Heart left ventricle (tissue), 16 donors: Measurements from ENCODE around the gene EFCAB7. TPM values are rescaled to one million over a fixed set of nuclear protein-coding genes. Genes with fewer than 3 reads are reported as not detected.
A peak's percentile ranks its signal among the peaks of the same experiment; 100 is the strongest.

Experiments used
- ATAC-seq, 4 donors: fragments of 200-7000 bp; cut with Tn5 transposase; one replicate each; pipeline ENCODE4 v1.9.1; 2020 to 2022; ENCODE audit warnings: moderate library complexity in 4 of 4, mild to moderate bottlenecking in 3 of 4, moderate number of reproducible peaks in 1 of 4
- DNase-seq, 5 donors: peaks; one replicate each; pipeline ENCODE4 v3.0.0-alpha.2; 2020
- H3K27ac ChIP-seq, 12 donors: fragments of 200-600 bp; sonication (generic) in 4 of 12; one replicate each; pipeline versions ENCODE4 v1.5.0 to v1.8.0; 2016 to 2022; ENCODE audit warnings: mild to moderate bottlenecking in 2 of 12
- H3K27me3 ChIP-seq, 9 donors: fragments of 200-600 bp; sonication (generic) in 2 of 9; one replicate each; pipeline versions ENCODE4 v1.5.1 to v1.8.0; 2016 to 2022; ENCODE audit warnings: mild to moderate bottlenecking in 3 of 9
- H3K36me3 ChIP-seq, 9 donors: fragments of 200-600 bp; sonication (generic) in 2 of 9; one replicate each; pipeline versions ENCODE4 v1.5.0 to v1.8.0; 2018 to 2022; ENCODE audit warnings: mild to moderate bottlenecking in 2 of 9
- H3K4me1 ChIP-seq, 12 donors: fragments of 200-600 bp; sonication (generic) in 4 of 12; one replicate each; pipeline versions ENCODE4 v1.5.0 to v1.8.0; 2016 to 2022; ENCODE audit warnings: mild to moderate bottlenecking in 3 of 12
- H3K4me3 ChIP-seq, 12 donors: fragments of 200-600 bp; sonication (generic) in 4 of 12; one replicate each; pipeline versions ENCODE4 v1.5.0 to v1.8.0; 2017 to 2022; ENCODE audit warnings: mild to moderate bottlenecking in 9 of 12, moderate library complexity in 4 of 12
- H3K9me3 ChIP-seq, 12 donors: fragments of 200-600 bp; sonication (generic) in 4 of 12; one replicate each; pipeline versions ENCODE4 v1.5.0 to v1.8.0; 2016 to 2022; ENCODE audit warnings: mild to moderate bottlenecking in 1 of 12
- POLR2A ChIP-seq, 2 donors: fragments of 450-650 bp; IDR thresholded peaks; one replicate each; pipeline ENCODE4 v1.6.1; 2017; ENCODE audit warnings: antibody characterized with exemption in 2 of 2, mild to moderate bottlenecking in 2 of 2, moderate library complexity in 2 of 2
- WGBS, 4 donors: extraction: QIAGEN DNeasy Blood & Tissue Kit in 2 of 4; methylation state at CpG; one replicate each; pipeline versions ENCODE4 v1.1.5 to v1.1.7; 2013 to 2018; 5-methylcytosine and 5-hydroxymethylcytosine counted together
- intact Hi-C, 10 donors: fragments of 100-400 bp; cut with DNase I; formaldehyde crosslinking; loops; one replicate each; pipeline versions ENCODE4 v1.11.1 to v1.14.2; 2022
- polyA plus RNA-seq, 2 donors: library from polyadenylated mRNA; stranded (reverse); fragments of 200-250 nt; gene quantifications; one replicate each; pipeline ENCODE4 v1.2.3, GENCODE V29; 2013
- total RNA-seq, 9 donors: library from RNA; depleted of rRNA in 2 of 9; stranded (reverse); fragments of >200 nt in 2 of 9; fragmentation: NEBNext Ultra II Directional in 3 of 9; extraction: Animal tissue kit (Norgen Biotek cat#: 25700) in 3 of 9; gene quantifications; one replicate each; pipeline versions ENCODE4 v1.1.0 to v1.2.4, GENCODE V29; 2016 to 2023
- TF ChIP-seq, protein P1 (sequence below), 12 donors: fragments of 200-600 bp; sonication (generic) in 4 of 12; IDR thresholded peaks; one replicate each; pipeline versions ENCODE4 v1.5.0 to v1.8.0; 2018 to 2022; ENCODE audit warnings: antibody characterized with exemption in 12 of 12, mild to moderate bottlenecking in 5 of 12
- donor health status: ischemic (EF 13 %, LVEDD 7.1; RV severe dilation, severe dysfunction).
- donor health status: healthy with polysubstance abuse.
- donor health status: DM: no; HTN: yes; CAD: no.
- donor health status: DM: no; HTN: no; CAD: no.
- donor health status: ischemic (EF 25% LVEDD 6.9; RV normal size, moderate dysfunction).
- donor health status: ischemic (EF 25% LVEDD 5.7; RV mildly dilated, moderate dysfunction).
- donor health status: healthy.
- donor health status: DM: yes; HTN: yes; CAD: no.
- donor health status: ischemic (EF 35%, LVEDD 5.7; RV mildly dilated, moderate dysfunction).
- donor health status: nonischemic (EF 11% LVEDD 7.7; RV severe dilation, severe dysfunction).
- donor health status: DM: yes; HTN: yes; CAD: no.
- donor health status: PGD.
- donor health status: ischemic (EF 29% LVEDD 5.4; RV normal size, mild dysfunction).
- donor health status: nonischemic (EF 23%, LVEDD 6.1; RV moderate dilation, normal function).

The EFCAB7 gene
- total and polyA plus RNA-seq, 11 donors: 3.2 to 10.7 (median 7.3) TPM

DNA sequence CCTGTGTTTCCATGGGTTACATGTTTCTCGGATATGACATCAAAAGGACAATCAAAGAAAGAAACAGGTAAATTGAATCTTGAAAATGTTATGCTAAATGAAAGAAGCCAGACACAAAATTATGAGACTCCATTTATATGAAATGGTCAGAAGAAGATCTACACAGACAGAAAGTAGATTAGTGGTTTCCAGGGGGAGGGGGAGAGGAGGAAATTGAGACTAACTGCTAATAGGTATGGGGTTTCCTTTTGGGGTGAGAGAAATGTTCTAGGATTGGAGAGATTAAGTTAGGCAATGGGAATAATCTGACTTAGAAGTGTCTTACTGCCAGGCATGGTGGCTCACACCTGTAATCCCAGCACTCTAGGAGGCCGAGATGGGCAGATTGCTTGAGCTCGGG lies 22.1 kb upstream of the EFCAB7 start:
- Histone ChIP-seq H3K36me3 (peaks cover 0 to 3% (median 0%) of the 10 kb centered on the region in 9 donors), H3K9me3 (no peaks in the 10 kb centered on the region), H3K27me3 (no peaks in the 10 kb centered on the region), H3K4me3 (no peak overlapping the region), H3K4me1 (no peaks in the 10 kb centered on the region), H3K27ac (no peak overlapping the region)
- intact Hi-C loops: no loop called here
- DNase-seq (no peak), ATAC-seq (no peak)
- WGBS, 4 donors: 97 to 98% (median 98%) methylated on average over 3 of the region's 3 CpGs
- no peak for TF ChIP-seq POLR2A (IDR thresholded peaks at IDR 0.05)
- TF ChIP-seq, protein P1, sequence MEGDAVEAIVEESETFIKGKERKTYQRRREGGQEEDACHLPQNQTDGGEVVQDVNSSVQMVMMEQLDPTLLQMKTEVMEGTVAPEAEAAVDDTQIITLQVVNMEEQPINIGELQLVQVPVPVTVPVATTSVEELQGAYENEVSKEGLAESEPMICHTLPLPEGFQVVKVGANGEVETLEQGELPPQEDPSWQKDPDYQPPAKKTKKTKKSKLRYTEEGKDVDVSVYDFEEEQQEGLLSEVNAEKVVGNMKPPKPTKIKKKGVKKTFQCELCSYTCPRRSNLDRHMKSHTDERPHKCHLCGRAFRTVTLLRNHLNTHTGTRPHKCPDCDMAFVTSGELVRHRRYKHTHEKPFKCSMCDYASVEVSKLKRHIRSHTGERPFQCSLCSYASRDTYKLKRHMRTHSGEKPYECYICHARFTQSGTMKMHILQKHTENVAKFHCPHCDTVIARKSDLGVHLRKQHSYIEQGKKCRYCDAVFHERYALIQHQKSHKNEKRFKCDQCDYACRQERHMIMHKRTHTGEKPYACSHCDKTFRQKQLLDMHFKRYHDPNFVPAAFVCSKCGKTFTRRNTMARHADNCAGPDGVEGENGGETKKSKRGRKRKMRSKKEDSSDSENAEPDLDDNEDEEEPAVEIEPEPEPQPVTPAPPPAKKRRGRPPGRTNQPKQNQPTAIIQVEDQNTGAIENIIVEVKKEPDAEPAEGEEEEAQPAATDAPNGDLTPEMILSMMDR (IDR thresholded peaks at IDR 0.05): no peak

DNA sequence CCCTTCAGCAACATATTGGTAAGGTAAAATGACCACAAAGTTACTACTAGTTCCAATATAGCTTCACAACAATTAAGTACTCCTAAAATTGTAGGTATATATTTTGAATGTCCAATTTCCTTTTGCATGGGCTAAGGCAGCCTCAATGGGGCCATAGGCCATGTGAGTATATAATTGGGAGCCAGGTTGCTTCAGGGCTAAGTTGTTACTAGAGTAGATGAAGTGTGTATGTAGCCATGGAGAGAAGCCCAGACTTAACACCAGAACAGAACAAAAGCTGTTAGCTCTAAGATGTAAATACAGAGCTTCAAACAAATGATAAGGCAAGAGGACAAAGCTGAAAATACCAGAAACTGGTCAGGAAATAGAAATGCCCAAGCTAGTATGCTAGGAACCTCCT lies 16.5 kb upstream of the EFCAB7 start:
- Histone ChIP-seq H3K9me3 (no peaks in the 10 kb centered on the region), H3K4me3 (no peak overlapping the region), H3K4me1 (peaks cover 0 to 6% (median 0%) of the 10 kb centered on the region in 12 donors), H3K36me3 (peaks cover 0 to 34% (median 8%) of the 10 kb centered on the region in 9 donors), H3K27ac (no peak overlapping the region), H3K27me3 (no peaks in the 10 kb centered on the region)
- no peak for ATAC-seq
- TF ChIP-seq, protein P1 (IDR thresholded peaks at IDR 0.05): no peak
- no peak for TF ChIP-seq POLR2A (IDR thresholded peaks at IDR 0.05)
- intact Hi-C loops: no loop called here
- DNase-seq: no peak

DNA sequence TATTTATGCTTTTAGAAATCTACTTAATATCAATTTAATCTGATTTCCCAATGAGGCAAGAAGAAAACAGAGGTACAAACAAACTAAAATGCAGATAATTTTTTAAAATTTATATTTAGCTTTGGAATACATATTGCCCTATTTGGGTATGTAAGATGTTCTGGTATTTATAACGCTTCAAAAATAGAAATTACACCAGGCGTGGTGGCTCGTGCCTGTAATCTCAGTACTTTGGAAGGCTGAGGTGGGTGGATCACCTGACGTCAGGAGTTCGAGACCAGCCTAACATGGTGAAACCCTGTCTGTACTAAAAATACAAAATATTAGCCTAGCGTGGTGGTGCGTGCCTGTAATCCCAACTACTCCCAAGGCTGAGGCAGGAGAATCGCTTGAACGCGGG lies 13.6 kb upstream of the EFCAB7 start:
- no peak for ATAC-seq
- Histone ChIP-seq H3K27me3 (no peaks in the 10 kb centered on the region), H3K27ac (peak overlapping the region in 2 of 12 donors; percentile 15 to 32), H3K9me3 (peaks cover 0 to 11% (median 0%) of the 10 kb centered on the region in 12 donors), H3K36me3 (peaks cover 0 to 34% (median 8%) of the 10 kb centered on the region in 9 donors), H3K4me3 (no peak overlapping the region), H3K4me1 (peaks cover 0 to 6% (median 0%) of the 10 kb centered on the region in 12 donors)
- intact Hi-C loops: no loop called here
- DNase-seq: no peak
- no peak for TF ChIP-seq POLR2A (IDR thresholded peaks at IDR 0.05)
- TF ChIP-seq, protein P1 (IDR thresholded peaks at IDR 0.05): no peak
- 77 to 81% (median 79%) methylated on average over 10 of the region's 10 CpGs for WGBS, 4 donors

DNA sequence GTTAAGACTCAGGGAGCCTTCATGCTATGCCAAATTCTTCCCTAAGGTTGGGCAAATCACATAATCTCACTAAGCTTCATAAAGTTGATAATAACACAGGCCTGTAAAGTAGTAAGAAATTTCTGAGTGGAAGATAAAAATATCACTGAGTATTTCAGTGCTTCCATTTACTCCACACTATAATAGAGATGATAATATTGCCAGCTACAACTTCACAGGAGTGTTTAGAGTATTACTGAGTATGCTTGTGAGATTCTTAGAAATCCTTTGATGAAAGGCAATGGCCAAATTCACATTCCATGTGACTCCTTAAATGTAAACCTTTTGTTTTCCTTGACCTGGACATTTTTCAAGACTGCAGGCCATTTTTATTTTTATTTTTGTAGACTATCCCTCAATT lies 10.7 kb upstream of the EFCAB7 start:
- Histone ChIP-seq H3K9me3 (peaks cover 0 to 11% (median 0%) of the 10 kb centered on the region in 12 donors), H3K27me3 (no peaks in the 10 kb centered on the region), H3K36me3 (peaks cover 0 to 20% (median 4%) of the 10 kb centered on the region in 9 donors), H3K4me1 (peaks cover 0 to 6% (median 0%) of the 10 kb centered on the region in 12 donors), H3K4me3 (no peak overlapping the region), H3K27ac (no peak overlapping the region)
- ATAC-seq (no peak), DNase-seq (no peak)
- TF ChIP-seq POLR2A (IDR thresholded peaks at IDR 0.05): no peak
- TF ChIP-seq, protein P1 (IDR thresholded peaks at IDR 0.05): no peak
- intact Hi-C loops: no loop called here
